ENCODE data around the gene UBAC1.
"Not testable (repeated sequence)": the region's sequence is repeated elsewhere in the genome, so short reads cannot be mapped to it uniquely, and the experiment has no call there.

UBAC1 gene

GRCh38 chr9:135976531-135976930 is 15.4 kb upstream of the UBAC1 start:
- DNase-seq, result no peak

- DNase-seq, result no peak
Measured at GRCh38 chr9:135975834-135976233, 14.7 kb upstream of the UBAC1 start.

GRCh38 chr9:135974220-135974573 is 13.0 kb upstream of the UBAC1 start:
- DNase-seq, result no peak

- DNase-seq, result no peak
Measured at GRCh38 chr9:135973277-135974219, 12.4 kb upstream of the UBAC1 start.

GRCh38 chr9:135971892-135972291 is 10.7 kb upstream of the UBAC1 start:
- peak; percentile 39 to 49 for DNase-seq

- no peak for DNase-seq
Measured at GRCh38 chr9:135971111-135971766, 10.1 kb upstream of the UBAC1 start.

- no peak for DNase-seq
Measured at GRCh38 chr9:135970128-135970815, 9.1 kb upstream of the UBAC1 start.

- DNase-seq, result no peak
Measured at GRCh38 chr9:135969064-135969683, 8.0 kb upstream of the UBAC1 start.

- no peak for DNase-seq
Measured at GRCh38 chr9:135968601-135969000, 7.4 kb upstream of the UBAC1 start.

- DNase-seq, result no peak
Measured at GRCh38 chr9:135968083-135968476, 6.9 kb upstream of the UBAC1 start.

- DNase-seq, result not testable (repeated sequence)
Measured at GRCh38 chr9:135966916-135967260, 5.7 kb upstream of the UBAC1 start.

- no peak for DNase-seq
Measured at GRCh38 chr9:135965124-135965756, 4.1 kb upstream of the UBAC1 start.

GRCh38 chr9:135963938-135964337 is 2.8 kb upstream of the UBAC1 start:
- DNase-seq, result no peak

GRCh38 chr9:135963338-135963737 is 2.2 kb upstream of the UBAC1 start:
- DNase-seq, result no peak

GRCh38 chr9:135962696-135963307 is 1.6 kb upstream of the UBAC1 start:
- DNase-seq, result no peak

GRCh38 chr9:135961811-135962695 is 880 bp upstream of the UBAC1 start:
- DNase-seq, result no peak

- peak in 1 of 2 donors; percentile 11 for DNase-seq
Measured at GRCh38 chr9:135960411-135961276, 529 bp downstream of the UBAC1 start.

- DNase-seq, result no peak
Measured at GRCh38 chr9:135959814-135960213, 1.4 kb downstream of the UBAC1 start.

- DNase-seq, result no peak
Measured at GRCh38 chr9:135958485-135958884, 2.7 kb downstream of the UBAC1 start.

GRCh38 chr9:135957431-135957830 is 3.7 kb downstream of the UBAC1 start:
- DNase-seq, result no peak
